Measurements from ENCODE around the gene CWC15.

GRCh38 chr11:94939346-94939745, 34.0 kb downstream of the CWC15 start:
- TF ChIP-seq CTCF (IDR thresholded peaks at IDR 0.05; ENCODE audit: insufficient read depth, low read depth, low read length) (no peak), EZH2 (IDR thresholded peaks at IDR 0.05; ENCODE audit: insufficient read depth, low read length) (no peak)

Measured in astrocyte (in vitro differentiated cells and primary cell).